Right lobe of liver (tissue), 6 donors: ENCODE measurements around the gene ZNF580. TPM values are rescaled to one million over a fixed set of nuclear protein-coding genes. Genes with fewer than 3 reads are reported as not detected.
A peak's percentile ranks its signal among the peaks of the same experiment; 100 is the strongest.

Source experiments
- ATAC-seq, 4 donors: fragments of 200-7000 bp; cut with Tn5 transposase; one replicate each; pipeline ENCODE4 v1.9.1; 2020; ENCODE audit warnings: mild to moderate bottlenecking in 4 of 4, moderate library complexity in 4 of 4
- DNase-seq, 3 donors: peaks; one replicate each; pipeline ENCODE4 v3.0.0-alpha.2; 2020
- H3K27ac ChIP-seq, 3 donors: fragments of 200-600 bp; one replicate each; pipeline ENCODE4 v1.8.0; 2022
- H3K27me3 ChIP-seq, 2 donors: fragments of 200-600 bp; one replicate each; pipeline ENCODE4 v1.8.0; 2022
- H3K36me3 ChIP-seq, 4 donors: fragments of 200-600 bp; sonication (generic) in 1 of 4; one replicate each; pipeline versions ENCODE4 v1.5.1 to v1.8.0; 2017 to 2022; ENCODE audit warnings: control low read depth in 1 of 4
- H3K4me1 ChIP-seq, 4 donors: fragments of 200-600 bp; sonication (generic) in 1 of 4; one replicate each; pipeline versions ENCODE4 v1.5.1 to v1.8.0; 2017 to 2022; ENCODE audit warnings: control low read depth in 1 of 4
- H3K4me3 ChIP-seq, 3 donors: fragments of 200-600 bp; one replicate each; pipeline ENCODE4 v1.8.0; 2022
- H3K9me3 ChIP-seq, 4 donors: fragments of 200-600 bp; sonication (generic) in 1 of 4; one replicate each; pipeline versions ENCODE4 v1.5.1 to v1.8.0; 2017 to 2022; ENCODE audit warnings: control low read depth in 1 of 4
- POLR2A ChIP-seq: fragments of 450-650 bp; IDR thresholded peaks from one replicate; pipeline ENCODE4 v1.6.1; 2017; ENCODE audit warnings: antibody characterized with exemption, mild to moderate bottlenecking
- WGBS: methylation state at CpG from one replicate; pipeline ENCODE4 v1.1.6; 2018; ENCODE audit warnings: low coverage, low lambda C conversion rate; ENCODE audit not compliant: insufficient coverage; ENCODE audit errors: missing lambda C conversion rate; 5-methylcytosine and 5-hydroxymethylcytosine counted together
- intact Hi-C, 2 donors: fragments of 100-400 bp; cut with DNase I; formaldehyde crosslinking; loops; one replicate each; pipeline versions ENCODE4 v1.11.2 to v1.14.1; 2022
- total RNA-seq, 6 experiments: library from RNA; depleted of rRNA in 2 of 6; stranded (reverse); fragments of >200 nt in 2 of 6; fragmentation: NEBNext Ultra II Directional in 3 of 6; extraction: Animal tissue kit (Norgen Biotek cat#: 25700) in 3 of 6; gene quantifications; one replicate each; pipeline versions ENCODE4 v1.1.0 to v1.2.4, GENCODE V29; 2016 to 2023
- TF ChIP-seq, protein P1 (sequence below), 4 donors: fragments of 200-600 bp in 3 of 4; fragments of 450-650 bp in 1 of 4; IDR thresholded peaks; one replicate each; pipeline versions ENCODE4 v1.5.1 to v1.8.0; 2016 to 2022; ENCODE audit warnings: antibody characterized with exemption in 4 of 4, mild to moderate bottlenecking in 2 of 4
- donor health status: DM: no; HTN: yes; CAD: no.
- donor health status: DM: no; HTN: no; CAD: no.
- donor health status: DM: no; HTN: no; CAD: no.
- donor health status: DM: no; HTN: yes; CAD: no.
- donor health status: DM: no; HTN: yes; CAD: no.

Gene ZNF580
- total RNA-seq, 6 experiments from 2014 or later, result 5.4 to 11.6 (median 6.5) TPM

DNA sequence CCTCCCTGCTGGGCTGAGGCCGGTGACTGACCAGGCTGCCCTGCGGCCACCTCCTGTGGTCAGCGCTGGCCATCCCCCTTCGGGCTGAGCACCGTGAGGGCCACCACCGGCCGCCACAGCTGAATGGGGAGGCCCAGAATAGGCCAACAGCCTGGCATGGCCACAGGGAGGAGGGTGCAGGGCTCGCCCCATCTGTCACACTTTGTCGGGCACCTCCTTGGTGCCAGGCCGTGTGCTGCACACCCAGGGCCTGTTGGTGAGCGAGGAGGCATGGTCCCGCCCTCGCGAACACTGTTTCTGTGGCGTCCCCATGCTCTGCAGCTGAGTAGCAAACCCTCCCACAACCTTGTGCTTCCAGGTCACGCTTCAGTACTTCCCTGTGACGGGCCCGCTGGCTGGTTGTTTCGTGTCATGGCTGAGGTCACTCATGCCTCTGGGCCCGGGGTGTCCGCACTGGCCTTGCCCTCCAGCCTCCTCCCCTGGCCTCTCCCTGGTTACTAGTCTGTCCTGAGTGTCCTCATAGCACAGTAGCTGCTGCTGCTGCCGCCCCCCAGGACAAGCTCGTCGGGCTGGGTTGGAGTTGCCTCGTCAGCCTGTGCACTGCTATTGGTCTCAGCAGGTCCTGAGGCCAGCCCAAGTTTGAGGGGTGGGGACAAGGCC lies 49.4 kb downstream of the ZNF580 start:
- TF ChIP-seq, protein P1, sequence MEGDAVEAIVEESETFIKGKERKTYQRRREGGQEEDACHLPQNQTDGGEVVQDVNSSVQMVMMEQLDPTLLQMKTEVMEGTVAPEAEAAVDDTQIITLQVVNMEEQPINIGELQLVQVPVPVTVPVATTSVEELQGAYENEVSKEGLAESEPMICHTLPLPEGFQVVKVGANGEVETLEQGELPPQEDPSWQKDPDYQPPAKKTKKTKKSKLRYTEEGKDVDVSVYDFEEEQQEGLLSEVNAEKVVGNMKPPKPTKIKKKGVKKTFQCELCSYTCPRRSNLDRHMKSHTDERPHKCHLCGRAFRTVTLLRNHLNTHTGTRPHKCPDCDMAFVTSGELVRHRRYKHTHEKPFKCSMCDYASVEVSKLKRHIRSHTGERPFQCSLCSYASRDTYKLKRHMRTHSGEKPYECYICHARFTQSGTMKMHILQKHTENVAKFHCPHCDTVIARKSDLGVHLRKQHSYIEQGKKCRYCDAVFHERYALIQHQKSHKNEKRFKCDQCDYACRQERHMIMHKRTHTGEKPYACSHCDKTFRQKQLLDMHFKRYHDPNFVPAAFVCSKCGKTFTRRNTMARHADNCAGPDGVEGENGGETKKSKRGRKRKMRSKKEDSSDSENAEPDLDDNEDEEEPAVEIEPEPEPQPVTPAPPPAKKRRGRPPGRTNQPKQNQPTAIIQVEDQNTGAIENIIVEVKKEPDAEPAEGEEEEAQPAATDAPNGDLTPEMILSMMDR (IDR thresholded peaks at IDR 0.05), result no peak
- no peak for TF ChIP-seq POLR2A
- Histone ChIP-seq H3K4me3 (no peak overlapping the region), H3K27me3 (no peaks in the 10 kb centered on the region), H3K4me1 (peaks cover 0 to 3% (median 0%) of the 10 kb centered on the region in 4 donors), H3K36me3 (peaks cover 3 to 62% (median 31%) of the 10 kb centered on the region in 4 donors), H3K27ac (no peak overlapping the region), H3K9me3 (no peaks in the 10 kb centered on the region)
- 82% methylated on average over 2 of the region's 25 CpGs for WGBS
- intact Hi-C loops, result no loop called here
- ATAC-seq, result no peak
- DNase-seq, result peak in 1 of 3 donors; percentile 22

GRCh38 chr19:55690769-55691545 lies 50.2 kb downstream of the ZNF580 start:
- H3K27me3 ChIP-seq, result no peaks in the 10 kb centered on the region
- no peaks in the 10 kb centered on the region for H3K9me3 ChIP-seq
- no peak for ATAC-seq
- TF ChIP-seq, protein P1 (IDR thresholded peaks at IDR 0.05), result no peak
- TF ChIP-seq POLR2A, result no peak
- peaks cover 3 to 61% (median 29%) of the 10 kb centered on the region in 4 donors for H3K36me3 ChIP-seq
- WGBS, result 94% methylated on average over 14 of the region's 31 CpGs
- no peak overlapping the region for H3K27ac ChIP-seq
- no peak overlapping the region for H3K4me3 ChIP-seq
- DNase-seq, result no peak
- intact Hi-C loops, result no loop called here
- H3K4me1 ChIP-seq, result no peaks in the 10 kb centered on the region

DNA sequence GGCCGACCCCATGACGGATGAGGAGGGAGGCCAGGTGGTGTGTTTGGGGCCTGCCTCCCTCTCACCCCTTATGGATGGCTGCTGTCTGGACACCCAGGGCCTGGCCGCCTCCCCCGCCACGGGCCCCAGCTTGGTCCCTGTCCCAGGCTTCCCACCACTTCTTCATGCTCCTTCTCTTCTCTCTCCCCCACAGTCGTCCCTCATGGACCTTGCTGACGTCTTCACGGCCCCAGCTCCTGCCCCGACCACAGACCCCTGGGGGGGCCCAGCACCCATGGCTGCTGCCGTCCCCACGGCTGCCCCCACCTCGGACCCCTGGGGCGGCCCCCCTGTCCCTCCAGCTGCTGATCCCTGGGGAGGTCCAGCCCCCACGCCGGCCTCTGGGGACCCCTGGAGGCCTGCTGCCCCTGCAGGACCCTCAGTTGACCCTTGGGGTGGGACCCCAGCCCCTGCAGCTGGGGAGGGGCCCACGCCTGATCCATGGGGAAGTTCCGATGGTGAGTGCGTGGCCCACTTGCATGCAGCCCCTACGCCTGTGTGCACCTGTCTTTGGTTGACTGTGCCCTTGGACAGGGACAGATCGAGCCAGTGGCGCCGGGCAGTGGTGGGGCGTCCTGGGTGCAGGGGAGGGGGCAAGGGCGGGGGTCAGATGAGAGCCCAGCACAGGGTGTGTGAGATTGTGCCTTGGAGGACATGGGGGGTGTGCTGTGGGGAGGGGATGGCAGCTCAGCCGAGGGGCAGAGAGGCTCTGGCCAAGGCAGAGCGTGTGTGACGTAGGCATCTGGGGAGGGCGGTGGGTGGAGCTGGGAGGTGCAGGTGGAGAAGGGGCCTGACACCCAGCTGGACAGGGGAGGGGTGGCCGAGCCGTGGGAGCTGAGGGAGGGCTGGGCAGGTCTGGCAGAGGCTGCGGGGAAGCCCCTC lies 51.0 kb downstream of the ZNF580 start:
- intact Hi-C loops, result no loop called here
- WGBS, result 92% methylated on average over 19 of the region's 31 CpGs
- Histone ChIP-seq H3K4me3 (no peak overlapping the region), H3K27ac (no peak overlapping the region), H3K36me3 (peaks cover 3 to 61% (median 30%) of the 10 kb centered on the region in 4 donors), H3K27me3 (no peaks in the 10 kb centered on the region), H3K4me1 (no peaks in the 10 kb centered on the region), H3K9me3 (no peaks in the 10 kb centered on the region)
- ATAC-seq (no peak), DNase-seq (peak in 2 of 3 donors; percentile 11 to 45)
- TF ChIP-seq POLR2A, result no peak
- TF ChIP-seq, protein P1 (IDR thresholded peaks at IDR 0.05), result no peak

GRCh38 chr19:55692681-55693081 lies 51.9 kb downstream of the ZNF580 start:
- ATAC-seq, result no peak
- Histone ChIP-seq H3K4me1 (no peaks in the 10 kb centered on the region), H3K27me3 (no peaks in the 10 kb centered on the region), H3K9me3 (no peaks in the 10 kb centered on the region), H3K27ac (no peak overlapping the region), H3K4me3 (no peak overlapping the region), H3K36me3 (peaks cover 3 to 67% (median 31%) of the 10 kb centered on the region in 4 donors)
- 86% methylated on average over 1 of the region's 19 CpGs for WGBS
- intact Hi-C loops, result no loop called here
- TF ChIP-seq, protein P1 (IDR thresholded peaks at IDR 0.05), result no peak
- TF ChIP-seq POLR2A, result no peak
- DNase-seq, result no peak
